Endometrial microvascular endothelial cells (primary cell): ENCODE data around the gene PPP1R36. TPM values are rescaled to one million over a fixed set of nuclear protein-coding genes. Genes with fewer than 3 reads are reported as not detected.

Experiments used
- in situ Hi-C: cut with HindIII; loops from 2 replicates; pipeline ENCODE4 v1.10.0; 2017; ENCODE audit warnings: low sequenced_read_pairs, low pct_unique_long_range_greater_than_20kb; ENCODE audit errors: inconsistent ontology term
- total RNA-seq: library from RNA; depleted of rRNA; stranded (reverse); fragments of >200 nt; gene quantifications from one replicate; pipeline ENCODE4 v1.2.3, GENCODE V29; 2015; ENCODE audit errors: inconsistent ontology term

PPP1R36 gene
- total RNA-seq, 1 donor from 2014 or later = not detected

DNA sequence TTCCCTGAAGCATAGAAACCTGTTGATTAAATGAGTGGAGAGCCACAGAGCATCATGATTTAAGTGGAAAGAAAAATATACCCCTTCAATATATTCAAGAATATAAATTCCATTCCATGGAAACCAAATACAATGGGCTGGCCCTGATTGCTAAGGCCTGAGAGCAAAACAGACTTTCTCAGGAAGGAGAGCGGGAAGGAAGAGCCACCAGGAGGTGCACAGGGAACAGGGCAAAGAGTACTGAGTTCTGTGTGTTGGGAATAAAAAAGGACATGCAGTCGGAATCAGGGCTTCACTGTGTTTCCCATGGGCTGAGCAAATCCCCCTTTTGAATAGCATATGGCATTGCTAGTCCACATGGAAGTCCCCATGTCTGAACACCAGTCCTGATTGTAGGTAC, 84.8 kb downstream of the PPP1R36 start:
- in situ Hi-C loops = no loop called here

DNA sequence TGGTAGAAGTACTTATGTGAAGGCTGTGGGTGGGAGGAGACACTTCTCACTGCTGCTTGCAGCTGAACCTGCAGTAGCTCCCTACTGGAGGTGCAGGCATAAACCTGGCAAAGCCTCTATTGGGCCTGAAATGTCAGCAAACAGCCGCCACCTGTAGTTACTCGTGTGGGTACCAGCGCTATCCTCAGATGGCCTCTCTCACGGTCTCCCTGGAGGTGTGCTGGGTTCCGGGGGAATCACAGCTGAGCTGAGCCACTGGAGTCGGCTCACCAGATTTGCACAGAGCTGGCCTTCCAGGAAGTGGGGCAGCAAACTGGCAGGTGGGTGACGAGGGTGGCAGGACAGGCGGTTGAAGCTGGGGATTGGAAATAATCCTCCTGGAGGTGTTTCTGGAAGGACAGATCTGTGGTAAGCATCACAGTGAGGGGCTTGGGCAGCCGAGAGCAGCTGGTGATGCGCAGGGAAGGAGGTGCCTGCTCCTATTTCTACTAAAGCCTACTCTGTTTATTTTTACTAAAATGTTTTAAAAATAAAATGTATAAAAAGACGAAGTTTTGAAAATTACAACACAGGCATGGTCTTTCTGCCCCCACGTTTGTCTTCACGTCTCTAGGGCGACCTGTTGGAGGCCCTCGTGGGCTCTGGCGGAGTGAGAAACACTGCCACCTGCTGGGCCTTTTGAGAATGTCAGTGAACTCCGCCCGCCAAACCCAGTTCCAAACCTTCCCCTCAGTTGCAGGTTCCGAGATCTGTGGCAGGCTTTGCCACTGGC, 86.6 kb downstream of the PPP1R36 start:
- in situ Hi-C loops = no loop called here

DNA sequence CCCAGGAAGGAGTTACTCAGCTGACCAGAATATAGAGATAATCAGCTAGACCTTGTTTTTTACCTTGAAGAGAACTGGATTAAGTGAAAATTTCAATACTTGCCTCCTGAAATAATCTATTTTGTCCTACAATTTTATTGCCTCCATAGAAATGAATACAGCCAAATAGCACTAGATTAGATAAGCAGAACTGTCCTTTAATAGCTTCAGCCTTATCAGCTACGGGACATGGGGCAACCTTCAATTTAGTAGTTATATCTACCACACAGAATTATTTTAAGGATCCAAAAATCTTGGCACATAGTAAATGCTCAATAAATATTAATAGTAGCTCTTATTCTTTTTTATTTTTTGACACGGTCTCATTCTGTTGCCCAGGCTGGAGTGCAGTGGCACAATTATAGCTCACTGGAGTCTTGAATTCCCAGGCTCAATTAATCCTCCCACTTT, 87.2 kb downstream of the PPP1R36 start:
- in situ Hi-C loops = no loop called here

DNA sequence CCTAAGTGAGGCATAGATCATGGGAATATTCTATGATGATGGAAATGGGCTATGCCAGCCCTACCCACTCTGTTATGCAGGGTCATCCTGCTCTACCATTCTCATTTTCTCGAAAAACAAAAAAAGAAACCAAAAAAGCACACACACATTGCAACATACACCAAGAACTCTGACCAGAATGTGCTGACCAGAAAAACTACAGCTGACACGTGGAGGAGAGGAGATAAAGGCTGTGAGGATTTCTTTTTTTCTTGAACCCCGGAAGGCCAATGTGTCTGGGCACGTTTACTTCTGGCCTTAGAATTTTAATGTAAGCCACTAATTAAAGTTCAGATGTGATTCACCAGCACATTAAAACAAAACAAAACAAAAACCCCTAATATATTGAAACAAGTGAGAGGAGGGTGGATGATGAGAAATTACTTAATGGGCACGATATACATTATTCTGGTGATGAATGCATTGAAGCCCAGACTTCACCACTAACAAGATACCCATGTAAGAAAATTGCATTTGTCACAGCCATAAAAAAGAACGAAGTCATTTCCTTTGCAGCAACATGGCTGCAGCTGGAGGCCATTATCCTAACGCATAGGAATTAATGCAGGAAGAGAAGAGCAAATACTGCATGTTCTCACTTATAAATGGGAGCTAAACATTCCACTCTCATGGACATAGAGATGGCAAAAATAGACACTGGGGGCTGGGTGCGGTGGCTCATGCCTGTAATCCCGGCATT, 88.1 kb downstream of the PPP1R36 start:
- in situ Hi-C loops = no loop called here

DNA sequence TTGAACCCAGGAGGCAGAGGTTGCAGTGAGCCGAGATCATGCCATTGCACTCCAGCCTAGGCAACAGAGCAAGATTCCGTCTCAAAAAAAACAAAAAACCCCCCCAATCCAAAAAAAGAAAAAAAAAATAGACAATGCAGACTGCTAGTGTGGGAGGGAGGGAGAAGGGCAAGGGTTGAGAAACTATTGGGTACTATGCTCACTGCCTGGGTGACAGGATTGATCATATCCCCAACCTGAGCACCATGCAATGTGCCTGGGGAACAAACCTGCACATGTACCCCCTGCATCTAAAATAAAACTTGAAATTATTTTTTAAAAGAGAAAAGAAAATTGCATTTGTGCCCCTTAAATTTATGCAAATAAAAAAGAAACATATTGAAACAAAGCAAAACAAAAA, 88.9 kb downstream of the PPP1R36 start:
- in situ Hi-C loops = no loop called here

Other genes with a start within 250 kb of the PPP1R36 start
- gene MTHFD1, start 161.6 kb upstream of the PPP1R36 start, total RNA-seq = 100 TPM
- 0.56 TPM for gene AKAP5, start 84.5 kb upstream of the PPP1R36 start, total RNA-seq
- gene ZBTB25, start 46.1 kb upstream of the PPP1R36 start, total RNA-seq = 2.2 TPM
- gene ZBTB1, start 45.2 kb upstream of the PPP1R36 start, total RNA-seq = 17.0 TPM
- 4.2 TPM for gene HSPA2, start 9.2 kb upstream of the PPP1R36 start, total RNA-seq
- 0.28 TPM for gene PLEKHG3, start 154.5 kb downstream of the PPP1R36 start, total RNA-seq